HUES48 (cell line): ENCODE data around the gene SEC24D.

Source experiments
- H3K27ac ChIP-seq: one replicate; pipeline ENCODE4 v1.7.0; 2013; ENCODE audit warnings: low read depth, low read length, inconsistent platforms
- H3K27me3 ChIP-seq: 2 replicates; pipeline ENCODE4 v1.6.1; 2013; ENCODE audit warnings: mild to moderate bottlenecking, low read length; ENCODE audit not compliant: control insufficient read depth, insufficient read depth
- H3K36me3 ChIP-seq: 2 replicates; pipeline ENCODE4 v1.6.1; 2013; ENCODE audit warnings: low read length; ENCODE audit not compliant: control insufficient read depth, insufficient read depth
- H3K4me1 ChIP-seq: 2 replicates; pipeline ENCODE4 v1.6.1; 2013; ENCODE audit warnings: mild to moderate bottlenecking, low read length; ENCODE audit not compliant: control insufficient read depth, insufficient read depth
- H3K4me3 ChIP-seq: 2 replicates; pipeline ENCODE4 v1.5.1; 2013; ENCODE audit warnings: mild to moderate bottlenecking, low read depth, low read length
- H3K9ac ChIP-seq: 2 replicates; pipeline ENCODE4 v1.6.1; 2013; ENCODE audit warnings: mild to moderate bottlenecking, low read depth, low read length, moderate library complexity
- H3K9me3 ChIP-seq: 2 replicates; pipeline ENCODE4 v1.6.1; 2013; ENCODE audit warnings: low read length; ENCODE audit not compliant: control insufficient read depth, insufficient read depth

The SEC24D gene

GRCh38 chr4:118845552-118846050, 9.7 kb upstream of the SEC24D start:
- no peak overlapping the region for H3K9ac ChIP-seq
- H3K27me3 ChIP-seq = no peaks in the 10 kb centered on the region
- H3K36me3 ChIP-seq = no peaks in the 10 kb centered on the region
- H3K4me3 ChIP-seq = no peak overlapping the region
- H3K4me1 ChIP-seq = peaks cover 39% of the 10 kb centered on the region
- H3K27ac ChIP-seq = no peak overlapping the region
- H3K9me3 ChIP-seq = no peaks in the 10 kb centered on the region

- Histone ChIP-seq H3K9me3 (no peaks in the 10 kb centered on the region), H3K27me3 (no peaks in the 10 kb centered on the region), H3K4me3 (no peak overlapping the region), H3K27ac (no peak overlapping the region), H3K36me3 (no peaks in the 10 kb centered on the region), H3K4me1 (peaks cover 23% of the 10 kb centered on the region), H3K9ac (no peak overlapping the region)
Measured at GRCh38 chr4:118843237-118843636, 7.3 kb upstream of the SEC24D start.

- H3K27ac ChIP-seq = no peak overlapping the region
- no peaks in the 10 kb centered on the region for H3K36me3 ChIP-seq
- peaks cover 23% of the 10 kb centered on the region for H3K4me1 ChIP-seq
- H3K27me3 ChIP-seq = no peaks in the 10 kb centered on the region
- H3K4me3 ChIP-seq = no peak overlapping the region
- no peak overlapping the region for H3K9ac ChIP-seq
- no peaks in the 10 kb centered on the region for H3K9me3 ChIP-seq
Measured at GRCh38 chr4:118842055-118842454, 6.1 kb upstream of the SEC24D start.

GRCh38 chr4:118839221-118839927, 3.4 kb upstream of the SEC24D start:
- no peaks in the 10 kb centered on the region for H3K9me3 ChIP-seq
- H3K36me3 ChIP-seq = no peaks in the 10 kb centered on the region
- peaks cover 27% of the 10 kb centered on the region for H3K4me1 ChIP-seq
- H3K27ac ChIP-seq = no peak overlapping the region
- no peak overlapping the region for H3K9ac ChIP-seq
- H3K27me3 ChIP-seq = no peaks in the 10 kb centered on the region
- H3K4me3 ChIP-seq = no peak overlapping the region

GRCh38 chr4:118837121-118837507, 1.2 kb upstream of the SEC24D start:
- peaks cover 32% of the 10 kb centered on the region for H3K4me1 ChIP-seq
- peak overlapping the region; percentile 94; the same call in 1 of the 2 replicates for H3K4me3 ChIP-seq
- H3K36me3 ChIP-seq = peaks cover 20% of the 10 kb centered on the region
- no peak overlapping the region for H3K9ac ChIP-seq
- peak overlapping the region; percentile 92 for H3K27ac ChIP-seq
- no peaks in the 10 kb centered on the region for H3K27me3 ChIP-seq
- H3K9me3 ChIP-seq = no peaks in the 10 kb centered on the region

DNA sequence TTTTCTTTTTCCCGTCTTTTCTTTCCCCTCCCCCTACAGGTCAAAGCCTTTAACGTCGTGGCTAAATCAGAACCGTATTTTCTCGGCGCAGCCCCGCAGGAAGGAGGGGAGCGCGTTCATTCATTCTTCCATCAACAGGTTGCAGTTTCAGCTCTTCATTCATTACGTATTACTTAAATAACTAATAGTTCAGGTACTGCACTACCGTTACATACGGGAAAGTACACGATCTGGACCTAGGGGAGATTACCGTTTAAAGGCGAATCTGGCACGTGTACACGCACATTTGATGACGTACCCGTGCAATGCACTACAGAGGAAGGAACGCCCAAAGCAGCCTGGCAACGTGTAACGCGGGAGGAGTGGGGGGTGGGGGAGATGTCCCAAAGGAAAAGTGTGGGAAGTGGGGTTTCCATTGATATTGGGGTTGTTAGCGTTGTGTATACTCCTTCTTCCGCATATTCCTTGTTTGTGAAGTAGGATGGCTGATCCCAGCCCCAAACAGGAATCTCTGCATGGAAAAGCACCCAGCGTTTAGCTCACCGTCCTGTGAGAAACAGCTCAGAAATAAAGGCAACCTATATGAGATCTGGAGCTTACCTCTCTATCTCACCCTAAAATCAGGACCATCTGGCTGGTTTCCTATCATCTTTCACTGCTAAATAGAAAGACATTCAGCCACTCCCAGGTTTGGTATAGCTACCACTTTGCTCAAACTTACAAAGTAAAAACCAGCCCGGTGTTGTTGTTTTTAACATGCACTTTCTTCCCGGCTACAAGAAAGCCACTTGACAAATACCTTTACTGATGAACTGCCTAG, 585 bp upstream of the SEC24D start:
- Histone ChIP-seq H3K9me3 (no peaks in the 10 kb centered on the region), H3K27me3 (no peaks in the 10 kb centered on the region), H3K9ac (peak overlapping the region; percentile 95), H3K4me1 (peaks cover 27% of the 10 kb centered on the region), H3K36me3 (peaks cover 25% of the 10 kb centered on the region), H3K4me3 (peak overlapping the region; percentile 94), H3K27ac (peak overlapping the region; percentile 92)

DNA sequence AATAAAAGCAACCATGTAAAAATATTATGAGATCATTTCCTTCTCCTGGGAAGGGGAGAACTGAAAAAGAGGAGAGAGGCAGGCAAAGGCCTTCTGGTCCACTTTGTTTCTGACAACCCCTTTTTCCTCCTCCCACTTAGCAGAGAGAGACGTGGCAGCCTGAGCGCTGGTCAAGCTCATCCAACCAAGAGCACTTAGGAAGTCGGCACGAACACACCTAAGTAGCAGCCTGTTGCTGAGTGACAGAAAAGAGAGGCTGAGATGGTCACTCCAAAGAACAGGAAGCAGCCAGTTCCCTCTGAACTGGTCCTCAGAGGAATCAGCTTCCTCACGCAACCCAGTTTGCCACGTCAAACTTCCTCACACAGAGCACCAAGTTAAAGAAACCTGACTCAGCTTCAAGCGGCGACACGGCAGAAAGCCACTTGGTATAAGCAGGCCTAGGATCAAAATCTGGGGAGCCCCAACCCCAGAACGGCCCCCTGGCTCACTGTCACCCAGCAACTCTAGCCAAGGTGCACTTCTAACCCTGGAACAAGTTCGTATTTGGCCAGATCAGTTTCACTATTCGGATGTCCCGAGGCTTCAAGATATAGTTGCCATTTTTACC, 861 bp downstream of the SEC24D start:
- H3K9me3 ChIP-seq = no peaks in the 10 kb centered on the region
- H3K9ac ChIP-seq = peak overlapping the region; percentile 95
- peaks cover 37% of the 10 kb centered on the region for H3K36me3 ChIP-seq
- no peaks in the 10 kb centered on the region for H3K27me3 ChIP-seq
- H3K4me3 ChIP-seq = peak overlapping the region; percentile 94
- H3K4me1 ChIP-seq = peaks cover 21% of the 10 kb centered on the region
- peak overlapping the region; percentile 92 for H3K27ac ChIP-seq

DNA sequence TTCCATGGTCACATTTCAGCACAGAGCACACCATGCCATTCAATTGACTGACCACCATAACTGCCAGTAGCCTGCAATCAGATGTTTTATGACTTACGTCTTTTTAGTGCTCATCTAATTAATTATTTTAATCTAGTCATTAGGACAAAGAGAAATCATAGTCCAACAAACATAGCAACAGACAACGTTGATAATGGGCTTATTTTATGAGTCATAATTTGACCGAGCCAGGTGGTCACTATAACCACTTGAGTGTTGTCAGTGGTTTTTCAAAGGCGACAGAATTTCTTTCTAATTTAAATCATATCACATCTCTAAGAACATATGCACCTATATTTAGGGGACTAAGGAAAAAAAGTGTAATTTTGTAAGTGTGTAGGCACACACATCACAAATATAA, 1.9 kb downstream of the SEC24D start:
- Histone ChIP-seq H3K27me3 (no peaks in the 10 kb centered on the region), H3K4me1 (peaks cover 21% of the 10 kb centered on the region), H3K9ac (no peak overlapping the region; the same call in 1 of the 2 replicates), H3K4me3 (peak overlapping the region; percentile 94; the same call in 1 of the 2 replicates), H3K27ac (no peak overlapping the region), H3K9me3 (no peaks in the 10 kb centered on the region), H3K36me3 (peaks cover 44% of the 10 kb centered on the region)

- Histone ChIP-seq H3K4me1 (peaks cover 25% of the 10 kb centered on the region), H3K36me3 (peaks cover 49% of the 10 kb centered on the region), H3K27me3 (no peaks in the 10 kb centered on the region), H3K4me3 (no peak overlapping the region), H3K9me3 (no peaks in the 10 kb centered on the region), H3K9ac (no peak overlapping the region), H3K27ac (no peak overlapping the region)
Measured at GRCh38 chr4:118833192-118833820, 2.6 kb downstream of the SEC24D start.

- no peaks in the 10 kb centered on the region for H3K9me3 ChIP-seq
- no peak overlapping the region for H3K27ac ChIP-seq
- peaks cover 33% of the 10 kb centered on the region for H3K4me1 ChIP-seq
- H3K27me3 ChIP-seq = no peaks in the 10 kb centered on the region
- H3K36me3 ChIP-seq = peaks cover 53% of the 10 kb centered on the region
- no peak overlapping the region for H3K4me3 ChIP-seq
- no peak overlapping the region for H3K9ac ChIP-seq
Measured at GRCh38 chr4:118829107-118829506, 6.8 kb downstream of the SEC24D start.
